GM23338 (cell line): ENCODE measurements around the gene NIT1. TPM values are rescaled to one million over a fixed set of nuclear protein-coding genes. Genes with fewer than 3 reads are reported as not detected.

Source experiments
- CREB1 ChIP-seq: fragments of 250-450 bp; sonication (Bioruptor Pico); IDR thresholded peaks from 2 replicates; pipeline ENCODE4 v1.5.0; 2020; ENCODE audit warnings: low read depth, mild to moderate bottlenecking, moderate library complexity
- JUNB ChIP-seq: IDR thresholded peaks from one replicate; pipeline ENCODE4 v1.6.1; 2016; ENCODE audit warnings: antibody characterized with exemption; ENCODE audit not compliant: unreplicated experiment
- NANOG ChIP-seq: IDR thresholded peaks from 2 replicates; pipeline ENCODE4 v1.6.1; 2016; ENCODE audit warnings: antibody characterized with exemption, borderline replicate concordance
- REST ChIP-seq: IDR thresholded peaks from one replicate; pipeline ENCODE4 v1.6.1; 2018; ENCODE audit warnings: antibody characterized with exemption; ENCODE audit not compliant: unreplicated experiment
- STAT1 ChIP-seq: IDR thresholded peaks from one replicate; pipeline ENCODE4 v1.6.1; 2016; ENCODE audit warnings: antibody characterized with exemption; ENCODE audit not compliant: unreplicated experiment
- polyA plus RNA-seq: library from polyadenylated mRNA; unstranded; fragments of >200 nt; fragmentation: Nextera tagmentation; extraction: Ambion mirVana; gene quantifications from 2 replicates; pipeline ENCODE4 v1.2.1, GENCODE V29; 2016
- total RNA-seq: library from RNA; depleted of rRNA; stranded (reverse); fragments of >200 nt; shearing (Covaris generic); gene quantifications from 2 replicates; pipeline ENCODE4 v1.2.3, GENCODE V29; 2014
- TF ChIP-seq, protein P1 (sequence below): fragments of 250-450 bp; sonication (Bioruptor Pico); IDR thresholded peaks from 2 replicates; pipeline ENCODE4 v1.5.0; 2020; ENCODE audit warnings: mild to moderate bottlenecking, moderate library complexity
- TF ChIP-seq, protein P2 (sequence below): IDR thresholded peaks from 2 replicates; pipeline ENCODE4 v1.6.1; 2016; ENCODE audit warnings: antibody characterized with exemption

Gene NIT1
- total and polyA plus RNA-seq, 2 experiments from 2014 or later, result 35.9 to 43.0 TPM

DNA sequence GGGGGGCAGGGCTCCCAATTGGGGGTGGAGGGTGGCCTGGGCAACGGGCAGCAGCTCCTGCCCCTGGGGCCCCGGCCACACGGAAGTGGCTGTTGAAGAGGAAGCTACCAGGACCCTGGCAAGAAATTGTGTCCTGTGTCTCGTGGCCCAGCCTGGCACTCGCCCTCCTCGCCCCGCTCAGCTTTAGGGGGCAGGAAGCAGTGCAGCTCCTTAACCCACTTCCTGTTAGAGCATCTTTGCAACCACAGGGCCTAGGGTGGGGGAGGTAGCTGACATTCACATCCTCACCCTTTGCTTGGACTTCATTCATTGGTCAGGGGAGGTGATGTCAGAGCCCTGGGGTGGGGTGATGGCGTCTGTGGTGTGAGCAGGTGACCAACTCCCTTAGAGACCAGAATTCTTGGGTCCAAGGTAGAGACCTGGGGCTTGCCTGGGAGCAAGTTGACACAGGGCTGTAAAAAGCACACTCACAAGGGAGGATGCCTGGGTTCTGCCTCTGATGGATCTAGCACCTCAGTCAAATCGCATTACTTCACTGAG lies 48.1 kb upstream of the NIT1 start, which contains the start of gene ARHGAP30 (continued):
- TF ChIP-seq, protein P1, sequence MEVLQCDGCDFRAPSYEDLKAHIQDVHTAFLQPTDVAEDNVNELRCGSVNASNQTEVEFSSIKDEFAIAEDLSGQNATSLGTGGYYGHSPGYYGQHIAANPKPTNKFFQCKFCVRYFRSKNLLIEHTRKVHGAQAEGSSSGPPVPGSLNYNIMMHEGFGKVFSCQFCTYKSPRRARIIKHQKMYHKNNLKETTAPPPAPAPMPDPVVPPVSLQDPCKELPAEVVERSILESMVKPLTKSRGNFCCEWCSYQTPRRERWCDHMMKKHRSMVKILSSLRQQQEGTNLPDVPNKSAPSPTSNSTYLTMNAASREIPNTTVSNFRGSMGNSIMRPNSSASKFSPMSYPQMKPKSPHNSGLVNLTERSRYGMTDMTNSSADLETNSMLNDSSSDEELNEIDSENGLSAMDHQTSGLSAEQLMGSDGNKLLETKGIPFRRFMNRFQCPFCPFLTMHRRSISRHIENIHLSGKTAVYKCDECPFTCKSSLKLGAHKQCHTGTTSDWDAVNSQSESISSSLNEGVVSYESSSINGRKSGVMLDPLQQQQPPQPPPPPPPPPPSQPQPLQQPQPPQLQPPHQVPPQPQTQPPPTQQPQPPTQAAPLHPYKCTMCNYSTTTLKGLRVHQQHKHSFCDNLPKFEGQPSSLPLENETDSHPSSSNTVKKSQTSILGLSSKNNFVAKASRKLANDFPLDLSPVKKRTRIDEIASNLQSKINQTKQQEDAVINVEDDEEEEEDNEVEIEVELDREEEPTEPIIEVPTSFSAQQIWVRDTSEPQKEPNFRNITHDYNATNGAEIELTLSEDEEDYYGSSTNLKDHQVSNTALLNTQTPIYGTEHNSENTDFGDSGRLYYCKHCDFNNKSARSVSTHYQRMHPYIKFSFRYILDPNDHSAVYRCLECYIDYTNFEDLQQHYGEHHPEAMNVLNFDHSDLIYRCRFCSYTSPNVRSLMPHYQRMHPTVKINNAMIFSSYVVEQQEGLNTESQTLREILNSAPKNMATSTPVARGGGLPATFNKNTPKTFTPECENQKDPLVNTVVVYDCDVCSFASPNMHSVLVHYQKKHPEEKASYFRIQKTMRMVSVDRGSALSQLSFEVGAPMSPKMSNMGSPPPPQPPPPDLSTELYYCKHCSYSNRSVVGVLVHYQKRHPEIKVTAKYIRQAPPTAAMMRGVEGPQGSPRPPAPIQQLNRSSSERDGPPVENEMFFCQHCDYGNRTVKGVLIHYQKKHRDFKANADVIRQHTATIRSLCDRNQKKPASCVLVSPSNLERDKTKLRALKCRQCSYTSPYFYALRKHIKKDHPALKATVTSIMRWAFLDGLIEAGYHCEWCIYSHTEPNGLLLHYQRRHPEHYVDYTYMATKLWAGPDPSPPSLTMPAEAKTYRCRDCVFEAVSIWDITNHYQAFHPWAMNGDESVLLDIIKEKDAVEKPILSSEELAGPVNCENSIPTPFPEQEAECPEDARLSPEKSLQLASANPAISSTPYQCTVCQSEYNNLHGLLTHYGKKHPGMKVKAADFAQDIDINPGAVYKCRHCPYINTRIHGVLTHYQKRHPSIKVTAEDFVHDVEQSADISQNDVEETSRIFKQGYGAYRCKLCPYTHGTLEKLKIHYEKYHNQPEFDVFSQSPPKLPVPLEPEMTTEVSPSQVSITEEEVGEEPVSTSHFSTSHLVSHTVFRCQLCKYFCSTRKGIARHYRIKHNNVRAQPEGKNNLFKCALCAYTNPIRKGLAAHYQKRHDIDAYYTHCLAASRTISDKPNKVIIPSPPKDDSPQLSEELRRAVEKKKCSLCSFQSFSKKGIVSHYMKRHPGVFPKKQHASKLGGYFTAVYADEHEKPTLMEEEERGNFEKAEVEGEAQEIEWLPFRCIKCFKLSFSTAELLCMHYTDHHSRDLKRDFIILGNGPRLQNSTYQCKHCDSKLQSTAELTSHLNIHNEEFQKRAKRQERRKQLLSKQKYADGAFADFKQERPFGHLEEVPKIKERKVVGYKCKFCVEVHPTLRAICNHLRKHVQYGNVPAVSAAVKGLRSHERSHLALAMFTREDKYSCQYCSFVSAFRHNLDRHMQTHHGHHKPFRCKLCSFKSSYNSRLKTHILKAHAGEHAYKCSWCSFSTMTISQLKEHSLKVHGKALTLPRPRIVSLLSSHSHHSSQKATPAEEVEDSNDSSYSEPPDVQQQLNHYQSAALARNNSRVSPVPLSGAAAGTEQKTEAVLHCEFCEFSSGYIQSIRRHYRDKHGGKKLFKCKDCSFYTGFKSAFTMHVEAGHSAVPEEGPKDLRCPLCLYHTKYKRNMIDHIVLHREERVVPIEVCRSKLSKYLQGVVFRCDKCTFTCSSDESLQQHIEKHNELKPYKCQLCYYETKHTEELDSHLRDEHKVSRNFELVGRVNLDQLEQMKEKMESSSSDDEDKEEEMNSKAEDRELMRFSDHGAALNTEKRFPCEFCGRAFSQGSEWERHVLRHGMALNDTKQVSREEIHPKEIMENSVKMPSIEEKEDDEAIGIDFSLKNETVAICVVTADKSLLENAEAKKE (CRISPR knock-in tag), result no peak
- no peak for TF ChIP-seq NANOG
- no peak for TF ChIP-seq JUNB
- no peak for TF ChIP-seq STAT1
- TF ChIP-seq REST, result no peak
- TF ChIP-seq CREB1, result no peak
- TF ChIP-seq, protein P2, sequence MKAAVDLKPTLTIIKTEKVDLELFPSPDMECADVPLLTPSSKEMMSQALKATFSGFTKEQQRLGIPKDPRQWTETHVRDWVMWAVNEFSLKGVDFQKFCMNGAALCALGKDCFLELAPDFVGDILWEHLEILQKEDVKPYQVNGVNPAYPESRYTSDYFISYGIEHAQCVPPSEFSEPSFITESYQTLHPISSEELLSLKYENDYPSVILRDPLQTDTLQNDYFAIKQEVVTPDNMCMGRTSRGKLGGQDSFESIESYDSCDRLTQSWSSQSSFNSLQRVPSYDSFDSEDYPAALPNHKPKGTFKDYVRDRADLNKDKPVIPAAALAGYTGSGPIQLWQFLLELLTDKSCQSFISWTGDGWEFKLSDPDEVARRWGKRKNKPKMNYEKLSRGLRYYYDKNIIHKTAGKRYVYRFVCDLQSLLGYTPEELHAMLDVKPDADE, result no peak
